ENCODE measurements around the gene TMEM205.

Gene TMEM205

GRCh38 chr19:11295665-11296245, 50.3 kb downstream of the TMEM205 start, which contains the start of gene TSPAN16:
Gene TSPAN16, plus strand, starts transcription at chr19:11296160. Its CDS starts 138 bp downstream, at chr19:11296298.
- FAIRE-seq, result no peak

- no peak for FAIRE-seq
Observed at GRCh38 chr19:11295180-11295579, 50.9 kb downstream of the TMEM205 start.

- FAIRE-seq, result no peak
Observed at GRCh38 chr19:11293433-11294389, 52.4 kb downstream of the TMEM205 start.

Measured in islet of Langerhans (tissue), 1 donor.